Fibroblast of skin of abdomen (primary cell): Measurements from ENCODE around the gene IGSF8. TPM values are rescaled to one million over a fixed set of nuclear protein-coding genes. Genes with fewer than 3 reads are reported as not detected.

ENCODE experiments used
- DNase-seq: peaks from one replicate; pipeline ENCODE4 v3.0.0-alpha.2; 2013
- polyA plus RNA-seq, 2 experiments: library from polyadenylated mRNA; unstranded; fragments of 120-200 nt; gene quantifications; one replicate each; pipeline ENCODE4 v1.2.1, GENCODE V29; 2013; ENCODE audit not compliant: insufficient read length in 2 of 2

IGSF8 gene, protein sequence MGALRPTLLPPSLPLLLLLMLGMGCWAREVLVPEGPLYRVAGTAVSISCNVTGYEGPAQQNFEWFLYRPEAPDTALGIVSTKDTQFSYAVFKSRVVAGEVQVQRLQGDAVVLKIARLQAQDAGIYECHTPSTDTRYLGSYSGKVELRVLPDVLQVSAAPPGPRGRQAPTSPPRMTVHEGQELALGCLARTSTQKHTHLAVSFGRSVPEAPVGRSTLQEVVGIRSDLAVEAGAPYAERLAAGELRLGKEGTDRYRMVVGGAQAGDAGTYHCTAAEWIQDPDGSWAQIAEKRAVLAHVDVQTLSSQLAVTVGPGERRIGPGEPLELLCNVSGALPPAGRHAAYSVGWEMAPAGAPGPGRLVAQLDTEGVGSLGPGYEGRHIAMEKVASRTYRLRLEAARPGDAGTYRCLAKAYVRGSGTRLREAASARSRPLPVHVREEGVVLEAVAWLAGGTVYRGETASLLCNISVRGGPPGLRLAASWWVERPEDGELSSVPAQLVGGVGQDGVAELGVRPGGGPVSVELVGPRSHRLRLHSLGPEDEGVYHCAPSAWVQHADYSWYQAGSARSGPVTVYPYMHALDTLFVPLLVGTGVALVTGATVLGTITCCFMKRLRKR
- 16.4 TPM for polyA plus RNA-seq (2013, experiment 1 of 2; ENCODE audit: insufficient read length)
- polyA plus RNA-seq (2013, experiment 2 of 2; ENCODE audit: insufficient read length), result 18.7 TPM

DNA sequence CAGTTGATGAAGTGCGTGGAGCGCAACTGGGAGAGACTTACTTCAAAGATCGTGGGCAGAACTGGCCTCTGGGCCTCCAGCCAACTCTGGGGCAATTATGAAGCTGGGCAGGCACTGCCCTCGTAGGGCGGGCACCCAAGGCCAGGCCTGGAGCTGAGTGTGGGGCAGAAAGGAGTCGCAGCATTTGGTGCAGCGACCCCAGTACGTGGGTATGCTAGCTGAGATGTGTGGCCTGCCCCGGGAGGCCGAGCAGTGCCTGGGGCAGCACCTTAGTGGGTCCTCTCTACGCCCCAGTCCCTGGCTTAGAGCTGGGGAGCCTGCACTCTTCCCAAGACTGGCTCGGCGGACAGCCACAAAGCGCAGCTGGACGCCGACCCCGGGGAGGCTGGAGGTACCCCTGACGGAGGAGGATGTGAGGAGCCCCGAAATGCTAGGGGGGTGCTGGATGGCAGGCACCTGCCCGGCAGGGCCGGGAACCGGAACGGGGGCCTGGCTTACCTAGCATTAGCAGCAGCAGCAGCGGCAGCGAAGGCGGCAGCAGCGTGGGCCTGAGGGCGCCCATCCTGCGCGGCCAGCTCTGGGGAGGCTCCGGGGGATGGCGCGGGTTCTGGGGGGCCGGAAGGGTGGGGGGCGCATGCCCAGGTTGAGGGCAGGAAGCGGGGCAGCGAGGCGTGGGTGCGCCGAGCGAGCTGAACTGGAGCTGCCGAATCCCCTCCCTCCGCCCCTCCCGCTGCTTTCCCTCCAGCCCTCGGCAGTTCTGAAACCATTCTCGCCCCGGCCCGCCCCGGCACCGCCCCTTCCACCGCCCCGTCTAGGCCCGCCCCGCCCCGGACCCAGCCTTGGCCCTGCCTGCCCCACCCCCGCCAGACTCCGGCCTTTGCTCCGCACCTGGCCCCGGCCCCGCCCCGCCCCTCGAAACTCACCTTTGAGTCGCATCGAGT is at the start of gene IGSF8:
IGSF8 (minus strand) TSS at position 709 of the 941 bp plus-strand sequence; CDS start at position 562, 147 bp downstream.
- DNase-seq, result peak; percentile 76

- no peak for DNase-seq
Observed at GRCh38 chr1:160148121-160148520, 49.7 kb upstream of the IGSF8 start.

DNA sequence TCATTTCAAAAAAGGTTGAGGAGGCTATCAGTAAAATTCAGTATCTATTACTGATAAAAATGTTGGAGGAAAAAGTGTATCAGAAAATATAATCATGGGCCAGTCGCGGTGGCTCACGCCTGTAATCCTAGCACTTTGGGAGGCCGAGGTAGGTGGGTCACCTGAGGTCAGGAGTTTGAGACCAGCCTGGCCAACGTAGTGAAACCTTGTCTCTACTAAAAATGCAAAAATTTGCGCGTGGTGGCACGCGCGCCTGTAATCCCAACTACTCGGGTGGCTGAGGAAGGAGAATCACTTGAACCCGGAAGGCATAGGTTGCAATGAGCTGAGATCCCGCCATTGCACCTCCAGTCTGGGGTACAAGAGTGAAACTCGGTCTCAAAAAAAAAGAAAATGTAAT is 47.7 kb upstream of the IGSF8 start:
- DNase-seq, result no peak

GRCh38 chr1:160144921-160145320 is 46.5 kb upstream of the IGSF8 start:
- peak; percentile 15 for DNase-seq

- DNase-seq, result no peak
Observed at GRCh38 chr1:160143695-160144094, 45.3 kb upstream of the IGSF8 start.

- DNase-seq, result no peak
Observed at GRCh38 chr1:160139840-160140239, 41.4 kb upstream of the IGSF8 start.

DNA sequence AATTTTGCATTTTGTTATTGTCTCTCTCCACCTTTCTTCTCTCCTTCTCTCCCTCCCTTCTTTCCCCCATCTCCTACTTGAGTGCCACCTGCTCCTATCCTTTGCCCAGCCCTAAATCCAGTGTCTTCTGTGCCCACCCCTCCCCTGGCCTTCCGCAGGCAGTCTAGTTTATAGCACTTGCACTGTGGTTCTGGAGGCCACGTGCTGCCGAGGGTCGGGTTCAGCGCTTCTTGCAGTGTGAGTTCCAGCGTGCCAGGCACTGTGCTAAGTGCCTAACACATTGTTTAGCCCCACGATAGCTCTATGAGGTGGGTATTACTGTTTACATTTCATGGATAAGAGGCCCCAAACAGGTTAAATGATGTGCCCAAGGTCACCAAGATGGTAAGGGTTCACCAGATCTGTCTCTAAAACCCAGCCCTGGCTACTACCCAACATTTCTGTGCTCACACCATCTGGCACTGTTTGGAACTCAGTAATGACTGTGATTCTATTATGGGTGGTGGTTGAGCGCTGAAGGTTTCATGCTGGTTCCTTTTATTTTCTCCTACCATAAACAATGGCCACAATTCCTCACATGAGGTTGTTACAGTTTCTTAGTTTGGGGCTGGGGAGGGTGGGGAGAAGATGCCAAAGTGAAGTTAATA is 38.9 kb upstream of the IGSF8 start:
- DNase-seq, result no peak

DNA sequence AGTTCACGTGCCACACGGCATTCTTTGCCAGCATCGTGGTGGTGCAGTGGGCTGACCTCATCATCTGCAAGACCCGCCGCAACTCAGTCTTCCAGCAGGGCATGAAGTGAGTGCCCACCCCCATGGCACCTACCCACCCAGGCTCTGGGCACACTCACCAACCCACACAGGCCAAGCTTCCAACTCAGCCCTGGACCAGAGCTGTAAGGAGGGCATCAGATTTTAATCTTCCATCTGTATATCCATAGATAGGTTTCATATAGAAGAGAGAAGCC is 38.4 kb upstream of the IGSF8 start:
- no peak for DNase-seq

- no peak for DNase-seq
Observed at GRCh38 chr1:160136121-160136925, 37.9 kb upstream of the IGSF8 start.

DNA sequence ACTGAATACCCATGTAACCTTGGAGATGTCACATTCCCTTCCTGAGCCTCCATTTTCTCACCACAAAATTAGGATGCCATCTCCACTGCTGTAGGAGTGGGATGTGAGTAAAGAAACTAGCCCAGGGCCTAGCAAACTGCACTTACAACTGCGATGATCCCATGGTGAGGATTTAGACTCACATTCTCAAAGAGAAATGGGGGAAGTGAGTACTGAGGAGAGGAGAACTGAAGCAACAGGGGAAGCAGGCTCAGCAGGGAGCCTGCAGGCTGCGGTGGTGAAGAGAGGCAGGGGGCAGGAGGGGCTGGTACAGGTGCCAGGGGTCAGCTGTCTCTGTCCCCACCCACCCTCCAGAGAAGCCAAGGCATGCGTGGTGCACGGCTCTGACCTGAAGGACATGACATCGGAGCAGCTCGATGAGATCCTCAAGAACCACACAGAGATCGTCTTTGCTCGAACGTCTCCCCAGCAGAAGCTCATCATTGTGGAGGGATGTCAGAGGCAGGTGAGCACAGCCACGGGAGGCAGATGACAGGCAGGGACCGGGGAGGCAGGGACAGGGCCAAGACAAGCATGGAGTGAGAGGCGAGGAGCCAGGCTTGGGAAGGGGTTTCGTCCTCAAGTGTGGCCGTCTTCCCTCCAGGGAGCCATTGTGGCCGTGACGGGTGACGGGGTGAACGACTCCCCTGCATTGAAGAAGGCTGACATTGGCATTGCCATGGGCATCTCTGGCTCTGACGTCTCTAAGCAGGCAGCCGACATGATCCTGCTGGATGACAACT is 36.6 kb upstream of the IGSF8 start:
- DNase-seq, result no peak

DNA sequence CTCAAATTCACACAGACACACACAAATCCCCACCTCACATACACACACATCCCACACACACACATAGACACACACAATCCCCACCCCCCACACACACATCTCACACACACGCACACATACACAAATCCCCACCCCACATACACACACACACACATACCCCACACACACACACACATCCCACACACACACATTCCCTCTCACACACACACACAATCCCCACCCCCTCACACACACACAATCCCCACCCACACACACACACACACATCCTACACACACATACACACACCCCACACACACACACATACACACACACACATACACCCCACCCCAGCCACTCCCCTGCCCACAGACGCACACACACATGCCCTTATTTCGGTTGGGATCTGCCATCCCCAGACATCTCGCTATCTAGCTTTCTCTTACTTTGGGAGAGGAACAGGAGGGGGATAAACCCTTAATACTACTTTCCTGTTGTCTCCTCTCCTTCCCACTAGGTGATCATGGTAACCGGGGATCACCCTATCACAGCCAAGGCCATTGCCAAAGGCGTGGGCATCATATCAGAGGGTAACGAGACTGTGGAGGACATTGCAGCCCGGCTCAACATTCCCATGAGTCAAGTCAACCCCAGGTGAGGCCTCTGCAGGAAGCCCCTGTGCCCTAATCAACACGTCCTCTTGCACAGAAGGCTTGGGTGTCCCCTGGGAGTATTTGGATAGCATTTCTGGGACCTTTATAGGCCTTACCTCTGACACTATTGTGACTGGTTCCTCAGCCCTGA is 35.8 kb upstream of the IGSF8 start:
- no peak for DNase-seq

DNA sequence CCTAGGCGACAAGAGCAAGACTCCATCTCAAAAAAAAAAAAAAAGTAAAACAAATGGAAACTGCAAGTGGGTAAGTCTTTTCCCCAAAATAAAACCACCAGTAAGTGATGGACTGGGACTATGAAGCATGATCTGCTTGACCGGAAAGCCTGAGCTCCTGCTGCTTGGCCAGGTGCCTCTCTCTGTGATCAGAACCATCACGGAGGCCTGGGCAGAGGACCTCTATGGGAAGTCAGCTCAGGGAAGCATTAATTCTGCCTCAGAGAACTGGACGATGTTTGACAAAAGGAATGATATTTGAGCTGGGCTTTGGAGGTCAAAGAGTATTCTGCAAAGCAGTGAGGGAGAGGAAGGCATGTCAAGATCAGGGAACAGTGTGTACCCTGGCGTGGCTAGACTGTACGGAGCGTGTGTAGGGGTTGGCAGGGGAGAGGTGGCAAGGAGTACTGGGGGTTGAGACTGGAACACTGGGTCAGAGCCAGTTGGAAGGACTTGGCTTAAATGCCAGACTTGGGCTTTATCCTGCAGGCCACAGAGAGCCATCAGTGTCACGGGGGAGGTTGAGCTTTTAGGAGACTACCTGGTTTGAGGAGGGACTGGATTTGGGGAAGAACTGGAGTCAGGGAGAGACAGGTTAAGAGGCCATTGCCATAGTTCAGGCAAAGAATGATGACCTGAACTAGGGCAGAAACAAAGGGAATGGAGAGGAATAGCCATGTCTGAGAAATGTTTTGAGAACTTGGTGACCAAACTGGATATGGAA is 33.6 kb upstream of the IGSF8 start:
- DNase-seq, result no peak

GRCh38 chr1:160130939-160131338 is 32.5 kb upstream of the IGSF8 start:
- no peak for DNase-seq

DNA sequence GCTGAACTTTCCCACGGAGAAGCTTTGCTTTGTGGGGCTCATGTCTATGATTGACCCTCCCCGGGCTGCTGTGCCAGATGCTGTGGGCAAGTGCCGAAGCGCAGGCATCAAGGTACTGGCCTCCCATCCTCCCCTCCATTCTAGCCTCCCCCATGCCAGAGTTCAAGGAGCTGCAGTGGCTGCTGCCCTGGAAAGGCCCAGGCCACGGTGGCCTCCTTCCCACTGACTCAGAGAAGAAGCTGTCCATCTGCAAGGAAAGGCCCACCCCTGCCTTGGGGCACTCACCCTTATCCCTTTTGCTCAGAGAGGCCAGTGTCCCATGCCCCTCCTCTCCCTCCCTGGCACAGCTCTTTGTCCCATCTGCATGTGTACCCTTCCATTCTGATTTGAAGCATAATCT is 32.1 kb upstream of the IGSF8 start:
- no peak for DNase-seq

GRCh38 chr1:160129966-160130365 is 31.5 kb upstream of the IGSF8 start:
- DNase-seq, result no peak

GRCh38 chr1:160129558-160129957 is 31.1 kb upstream of the IGSF8 start:
- no peak for DNase-seq

- DNase-seq, result no peak
Observed at GRCh38 chr1:160129046-160129445, 30.6 kb upstream of the IGSF8 start.

DNA sequence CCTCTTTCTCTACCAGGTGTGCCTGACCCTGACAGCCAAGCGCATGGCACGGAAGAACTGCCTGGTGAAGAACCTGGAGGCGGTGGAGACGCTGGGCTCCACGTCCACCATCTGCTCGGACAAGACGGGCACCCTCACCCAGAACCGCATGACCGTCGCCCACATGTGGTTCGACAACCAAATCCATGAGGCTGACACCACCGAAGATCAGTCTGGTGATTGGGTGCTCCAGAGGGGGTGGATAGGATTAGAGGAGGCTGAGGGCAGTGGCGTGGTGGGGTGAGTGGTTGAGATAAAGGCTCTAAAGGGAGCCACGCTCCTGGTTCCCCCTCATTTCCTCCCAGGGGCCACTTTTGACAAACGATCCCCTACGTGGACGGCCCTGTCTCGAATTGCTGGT is 30.2 kb upstream of the IGSF8 start:
- no peak for DNase-seq

DNA sequence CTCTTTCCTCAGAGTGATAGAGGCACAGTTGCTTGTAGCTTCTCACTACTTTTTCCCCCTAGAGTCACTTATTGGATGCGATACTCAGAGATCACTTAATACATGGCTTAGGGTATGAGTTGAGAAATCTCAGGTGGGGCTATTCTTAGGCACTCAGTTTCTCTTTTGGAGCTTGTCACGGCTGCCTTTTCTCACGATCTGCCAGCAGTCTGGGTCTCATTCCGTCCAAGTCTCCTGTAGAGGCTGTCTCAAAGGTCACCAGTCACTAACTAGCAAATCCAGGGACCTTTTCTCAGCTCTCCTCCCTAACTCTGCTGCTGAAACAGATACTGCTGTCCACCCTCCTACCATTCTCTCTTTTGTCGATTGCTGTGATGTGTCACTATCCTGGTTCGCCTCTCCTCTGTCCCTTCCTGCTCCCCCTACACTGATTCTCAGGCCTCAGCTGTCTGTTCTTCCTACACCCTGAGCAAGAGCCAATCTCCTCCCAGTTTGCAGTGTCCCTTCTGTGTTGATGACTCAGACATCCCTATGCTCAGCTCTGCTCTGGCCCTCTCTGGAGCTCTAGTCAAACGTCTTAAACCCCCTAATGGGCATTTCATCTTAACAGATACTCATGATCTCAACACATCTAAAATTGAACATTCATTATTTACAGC is 29.6 kb upstream of the IGSF8 start:
- DNase-seq, result peak; percentile 39
